GM19463 (cell line): ENCODE results near the gene MMP24OS.

Experiments
- ATAC-seq: cut with Tn5 transposase; IDR thresholded peaks from one replicate; pipeline ENCODE4 v1.9.1; 2021; ENCODE audit warnings: mild to moderate bottlenecking, moderate library complexity; ENCODE audit not compliant: unreplicated experiment

MMP24OS gene

DNA sequence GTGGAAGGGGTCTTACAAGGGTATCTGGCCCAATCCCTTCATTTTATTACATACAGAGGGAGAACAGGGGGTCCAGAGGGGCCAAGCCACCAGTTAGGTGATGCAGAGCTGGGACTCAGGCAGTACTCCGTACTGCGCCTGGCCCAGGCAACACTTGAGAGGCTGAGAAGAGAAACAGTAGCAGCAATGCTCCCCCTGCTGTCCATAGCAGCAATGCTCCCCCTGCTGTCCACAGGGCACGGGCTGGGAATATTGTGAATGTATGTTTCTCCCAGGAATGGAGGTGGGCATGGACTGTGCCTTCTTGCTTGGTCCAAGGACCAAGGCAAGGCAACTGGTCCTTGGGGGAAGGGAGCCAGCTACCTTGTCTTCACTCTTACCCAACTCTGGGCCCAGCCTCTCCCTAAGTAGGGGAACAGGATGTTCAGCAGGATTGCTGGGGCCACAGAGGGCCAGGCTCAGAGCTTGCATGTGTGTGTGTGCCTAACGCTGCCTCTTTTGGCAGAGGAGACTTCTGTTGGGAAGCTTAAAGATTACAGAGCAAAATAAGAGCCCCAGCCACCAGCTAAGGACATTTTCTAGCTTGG lies 29.1 kb upstream of the MMP24OS start:
- no peak for ATAC-seq

- no peak for ATAC-seq
These were observed 28.0 kb upstream of the MMP24OS start for GRCh38 chr20:35305682-35306556.

GRCh38 chr20:35304956-35305355 lies 27.0 kb upstream of the MMP24OS start:
- ATAC-seq = no peak

DNA sequence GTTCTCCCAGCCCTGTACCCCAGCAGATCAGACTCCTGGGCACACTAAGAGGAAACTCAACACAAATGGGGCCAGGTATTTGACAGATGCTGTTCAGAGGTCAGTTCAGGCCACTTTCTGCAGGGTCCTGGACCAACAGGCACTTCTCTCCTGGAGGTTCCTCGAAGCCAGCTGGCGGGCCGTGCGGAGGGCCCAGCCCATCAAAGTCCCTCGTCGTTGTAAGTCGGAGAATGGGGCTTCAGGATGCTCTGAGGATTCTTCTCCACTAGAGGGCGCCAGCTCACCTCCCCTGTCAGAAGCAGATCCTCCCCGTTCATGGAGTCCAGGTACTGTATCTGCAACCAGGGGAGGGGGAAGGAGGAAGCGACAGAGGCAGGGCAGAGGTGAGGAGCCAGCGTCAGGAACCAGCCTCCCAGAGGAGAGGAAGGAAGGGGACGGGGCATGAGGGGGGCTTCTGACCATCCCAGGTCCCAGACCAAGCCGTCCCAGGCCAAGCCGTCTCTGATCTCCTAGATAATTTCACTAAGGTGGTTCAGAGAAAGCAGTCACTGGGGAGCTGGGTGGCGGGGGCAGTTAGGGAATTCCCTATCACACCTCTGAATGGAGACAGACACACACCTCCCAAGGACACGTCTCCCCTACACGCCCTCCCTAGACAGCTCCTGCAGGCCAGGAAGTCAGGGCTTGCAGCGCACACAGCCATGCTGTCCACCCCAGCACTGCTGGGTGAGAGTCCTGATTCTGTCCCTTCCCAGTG lies 26.0 kb upstream of the MMP24OS start:
- peak; percentile 67 for ATAC-seq

DNA sequence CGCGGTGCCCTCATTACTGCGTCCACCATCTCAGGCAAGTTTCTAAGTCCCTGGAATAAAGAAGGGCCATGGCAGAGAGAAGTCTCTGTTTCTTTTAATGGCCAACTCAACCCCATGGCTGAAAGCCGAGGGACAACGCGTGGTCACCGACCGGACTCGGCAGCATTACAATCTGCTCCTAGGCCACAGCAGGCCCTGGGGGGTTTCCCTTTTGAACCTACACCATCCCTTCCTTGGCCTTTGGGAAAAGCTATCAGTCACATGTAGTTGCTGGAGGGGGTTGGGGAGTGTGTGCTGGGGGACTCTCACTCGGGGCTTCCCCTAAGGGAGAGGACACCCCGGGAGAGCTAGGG lies 25.4 kb upstream of the MMP24OS start:
- ATAC-seq = no peak

DNA sequence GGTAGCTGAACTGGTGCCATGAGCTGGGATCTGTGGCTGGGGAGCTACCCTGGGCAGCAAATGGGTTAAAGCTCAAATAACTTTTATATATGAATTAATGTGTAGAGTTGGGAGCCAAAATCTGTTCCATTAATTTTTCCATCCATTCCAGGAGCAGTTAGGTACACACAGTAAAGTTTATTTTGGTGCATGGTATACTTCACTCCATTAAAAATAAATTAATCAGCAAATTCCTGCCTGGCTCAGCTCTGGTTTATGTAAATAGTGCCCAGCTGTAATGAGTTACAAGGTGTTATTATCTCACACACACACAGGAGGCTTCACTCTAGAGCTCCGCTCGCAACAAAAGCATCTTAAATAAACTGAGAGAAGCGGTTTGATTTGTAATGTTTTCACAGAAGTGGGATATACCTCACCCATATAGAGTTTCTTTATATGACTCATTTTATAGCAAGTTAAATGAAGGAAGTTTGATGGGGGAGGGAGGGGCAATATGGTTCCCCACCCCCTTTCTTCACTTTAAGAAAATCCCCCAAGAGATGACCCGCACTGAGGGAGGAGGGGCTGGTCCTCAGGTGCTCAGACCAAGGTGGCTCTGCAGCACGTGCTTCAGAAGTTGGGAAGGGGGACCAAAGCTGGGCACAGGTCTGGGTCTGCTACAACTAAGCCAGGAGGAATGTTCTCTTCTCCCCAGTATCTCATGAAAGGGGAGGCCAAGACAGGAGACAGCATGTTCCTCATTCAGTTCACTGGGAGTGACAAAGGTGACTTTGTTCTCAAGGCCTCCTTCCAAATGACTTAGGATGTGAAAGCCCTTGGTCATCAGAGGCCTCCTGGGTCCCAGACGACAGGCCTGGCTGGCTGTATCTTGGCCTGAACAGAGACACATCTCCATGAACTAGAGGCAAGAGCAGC lies 24.8 kb upstream of the MMP24OS start:
- no peak for ATAC-seq

DNA sequence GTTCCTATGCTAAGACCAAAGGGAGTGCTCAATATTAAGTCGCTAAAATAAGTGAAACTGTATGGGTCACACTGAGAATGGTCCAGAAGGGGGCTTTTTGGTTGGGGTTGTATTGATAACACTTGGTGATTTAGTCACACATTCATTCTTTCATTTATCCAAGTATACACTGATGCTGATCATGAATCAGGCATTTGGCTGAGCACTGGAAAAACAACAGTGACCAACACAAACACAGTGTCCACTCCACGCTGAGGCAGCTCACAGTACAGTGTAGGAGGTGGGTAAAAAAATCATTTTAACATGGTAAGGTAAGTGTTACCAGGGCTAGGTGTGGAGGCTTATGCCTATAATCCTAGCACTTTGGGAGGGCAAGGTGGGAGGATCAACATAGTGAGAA lies 23.5 kb upstream of the MMP24OS start:
- ATAC-seq = no peak

GRCh38 chr20:35300469-35301262 lies 22.7 kb upstream of the MMP24OS start:
- no peak for ATAC-seq

DNA sequence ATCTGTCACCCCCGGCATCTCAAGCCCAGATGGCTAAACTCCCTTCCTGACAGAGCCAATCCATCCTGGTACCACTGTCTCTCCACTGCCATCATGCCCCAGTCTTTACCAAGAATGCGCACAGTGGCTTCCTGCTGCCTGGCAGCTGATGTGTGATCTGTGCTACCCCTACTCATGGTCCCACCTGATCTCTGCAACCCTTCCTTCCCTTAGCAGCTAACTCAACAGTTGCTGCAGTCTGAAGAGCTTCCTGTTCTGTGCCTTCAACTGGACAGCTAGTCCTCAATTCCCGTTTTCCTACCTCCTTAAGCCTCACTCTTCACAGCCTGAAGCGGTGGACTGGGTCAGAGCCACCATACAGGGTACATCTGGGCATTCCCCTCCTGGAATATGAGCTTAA lies 21.9 kb upstream of the MMP24OS start:
- no peak for ATAC-seq

DNA sequence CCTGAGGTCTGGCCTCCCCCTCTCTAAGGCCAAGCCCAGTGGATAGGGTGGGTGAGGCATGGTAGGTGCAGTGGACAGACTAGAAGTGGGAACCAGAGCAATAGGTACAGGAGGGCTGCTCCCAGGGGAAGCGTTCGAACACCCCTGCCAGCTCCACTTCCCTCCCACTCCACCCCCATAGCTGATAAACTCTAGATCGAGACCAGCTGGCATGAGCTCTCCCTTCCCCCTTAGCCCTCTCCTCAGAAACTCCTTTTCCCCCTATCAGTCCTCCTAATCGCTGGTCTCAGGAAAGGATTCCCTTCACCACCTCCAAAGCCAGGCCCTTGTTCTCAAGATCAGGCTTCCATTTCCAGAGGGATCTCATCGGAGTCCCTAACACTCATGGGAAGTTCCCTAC lies 20.3 kb upstream of the MMP24OS start:
- no peak for ATAC-seq

DNA sequence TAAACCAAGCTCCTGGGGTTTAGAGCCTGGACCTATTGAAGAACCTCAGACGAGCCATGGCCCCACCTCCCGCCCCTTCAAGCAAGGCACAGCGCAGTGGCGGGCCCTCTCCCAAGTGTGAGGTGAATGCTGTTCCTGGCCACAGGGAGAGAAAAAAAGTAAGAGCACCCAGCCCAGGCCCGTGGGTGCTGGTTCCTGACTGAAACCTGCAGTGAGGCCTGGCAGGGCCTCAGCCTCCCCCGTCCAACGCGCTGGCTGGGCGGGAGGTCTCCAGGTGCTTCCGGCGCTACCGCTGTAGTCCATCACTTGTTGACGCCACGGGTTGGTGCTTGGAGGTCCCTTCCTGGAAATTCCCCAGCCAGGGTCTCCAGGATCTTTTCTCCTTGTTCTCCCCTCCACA lies 19.8 kb upstream of the MMP24OS start:
- ATAC-seq = no peak

DNA sequence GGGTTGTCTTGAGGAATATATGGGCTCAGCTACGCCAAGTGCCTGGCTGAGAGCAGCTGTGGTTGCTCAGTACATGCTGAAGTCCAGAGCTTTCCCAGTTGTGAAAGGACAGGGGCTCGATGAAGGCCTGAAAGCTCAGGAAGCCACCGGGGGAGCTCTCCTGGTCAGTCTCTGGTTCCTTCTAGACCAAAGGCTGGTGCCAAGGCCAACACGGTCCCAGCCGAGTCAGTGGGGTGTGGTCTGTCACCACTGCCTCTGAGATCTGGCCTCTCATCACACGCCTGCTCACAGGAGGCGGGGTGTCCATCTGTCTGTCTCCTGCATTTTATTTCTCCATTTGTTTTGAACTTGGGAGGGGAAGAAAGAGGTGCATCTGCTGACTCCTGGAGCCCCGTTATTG lies 19.2 kb upstream of the MMP24OS start:
- ATAC-seq = no peak

DNA sequence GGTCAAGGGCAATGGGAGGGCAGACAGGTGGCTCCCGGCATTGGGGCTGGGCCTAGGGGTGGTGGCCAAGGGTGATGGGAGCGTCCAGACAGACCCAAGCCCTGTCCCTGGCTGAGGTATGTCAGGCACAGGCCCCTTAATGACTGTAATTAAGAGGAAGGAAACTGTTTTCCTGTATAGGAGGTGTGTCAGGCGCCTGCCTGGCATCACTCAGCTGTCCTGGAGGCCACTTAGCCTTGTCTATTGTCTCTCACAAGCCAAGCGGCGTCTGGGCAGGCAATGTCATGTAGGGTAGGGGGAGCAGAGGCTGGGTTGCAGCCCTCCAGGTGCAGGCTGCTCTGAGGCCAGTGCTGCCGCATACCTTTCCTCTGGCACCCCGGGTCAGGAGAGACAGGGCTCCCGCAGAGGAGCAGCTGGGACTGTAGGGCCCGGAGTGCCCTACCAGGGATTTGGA lies 18.2 kb upstream of the MMP24OS start:
- no peak for ATAC-seq

DNA sequence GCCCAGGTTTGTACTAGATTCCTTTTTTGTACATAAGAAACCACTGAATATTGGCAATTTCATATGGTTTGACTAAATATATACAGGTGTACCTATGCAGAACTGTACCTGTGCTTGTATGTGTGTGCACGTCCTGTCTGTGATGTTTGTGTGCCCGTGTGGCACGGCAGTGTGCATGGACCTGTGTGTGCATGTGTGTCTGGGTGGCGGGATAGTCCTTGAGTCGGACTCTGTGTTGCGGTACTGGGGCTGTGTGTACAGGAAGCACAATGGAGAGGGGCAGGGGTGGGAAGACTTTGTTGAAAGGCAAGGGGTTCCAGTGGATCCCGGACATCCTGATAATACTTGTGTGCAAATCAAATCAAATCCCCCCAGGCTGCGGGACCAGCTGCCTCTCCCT lies 17.8 kb upstream of the MMP24OS start:
- no peak for ATAC-seq

- ATAC-seq = no peak
These were observed 17.1 kb upstream of the MMP24OS start for GRCh38 chr20:35295058-35295457.

DNA sequence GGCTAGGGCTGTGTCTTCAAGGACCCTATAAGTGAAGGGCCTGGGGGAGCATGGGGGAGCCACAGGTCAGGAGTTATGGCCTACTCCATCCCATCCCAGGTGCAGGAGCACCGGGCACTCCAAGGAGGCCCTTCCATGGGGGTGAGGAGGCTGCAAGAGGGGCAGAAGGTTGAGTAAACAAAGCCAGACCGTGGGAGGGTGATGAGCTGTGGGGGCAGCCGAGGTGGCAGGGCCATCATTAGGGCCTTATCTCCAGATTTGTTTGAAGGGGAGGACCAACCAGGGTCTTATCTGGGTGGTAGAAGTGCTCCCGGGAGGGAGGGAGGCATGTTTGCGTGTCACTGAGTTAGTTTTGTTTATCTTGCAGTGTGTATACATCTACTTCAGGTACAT lies 16.4 kb upstream of the MMP24OS start:
- ATAC-seq = no peak

- no peak for ATAC-seq
These were observed 15.7 kb upstream of the MMP24OS start for GRCh38 chr20:35293303-35294292.

DNA sequence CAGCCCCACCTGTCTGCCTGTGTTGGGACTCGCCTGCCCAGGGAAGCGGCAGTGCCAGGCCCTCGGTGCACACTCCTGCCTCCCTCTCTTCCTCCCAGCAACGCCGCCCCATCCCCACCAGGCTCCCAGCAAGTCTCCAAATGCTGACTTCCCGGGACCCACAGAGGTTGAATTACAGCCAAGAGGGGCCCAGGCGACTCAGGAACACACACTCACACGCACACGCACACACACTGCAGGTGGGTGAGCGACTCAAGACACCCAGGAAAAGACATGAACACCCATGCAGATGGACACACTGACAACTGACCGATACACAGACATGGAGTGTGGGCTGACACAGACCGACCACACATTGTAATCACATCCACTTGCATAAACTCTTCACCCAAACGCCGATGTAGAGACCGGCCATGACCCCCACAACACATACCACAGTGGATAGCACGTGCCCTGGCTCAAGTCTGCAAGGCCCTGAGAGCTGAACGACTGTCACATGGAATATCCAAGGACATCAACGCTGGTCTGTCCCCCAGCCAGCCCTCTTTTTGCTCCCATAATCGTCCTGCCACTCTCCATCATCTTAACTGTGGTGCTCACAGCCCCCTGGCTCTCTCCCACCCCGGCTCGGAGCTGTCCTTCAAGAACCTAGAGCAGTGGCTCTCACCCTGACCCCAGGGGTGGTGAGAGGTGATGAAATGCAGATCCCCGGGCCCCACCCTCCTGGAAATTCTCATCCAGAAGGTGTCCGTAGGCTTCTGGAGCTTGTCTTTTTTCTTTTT lies 14.8 kb upstream of the MMP24OS start:
- ATAC-seq = no peak
